ENCODE measurements around the gene OGFOD2.

DNA sequence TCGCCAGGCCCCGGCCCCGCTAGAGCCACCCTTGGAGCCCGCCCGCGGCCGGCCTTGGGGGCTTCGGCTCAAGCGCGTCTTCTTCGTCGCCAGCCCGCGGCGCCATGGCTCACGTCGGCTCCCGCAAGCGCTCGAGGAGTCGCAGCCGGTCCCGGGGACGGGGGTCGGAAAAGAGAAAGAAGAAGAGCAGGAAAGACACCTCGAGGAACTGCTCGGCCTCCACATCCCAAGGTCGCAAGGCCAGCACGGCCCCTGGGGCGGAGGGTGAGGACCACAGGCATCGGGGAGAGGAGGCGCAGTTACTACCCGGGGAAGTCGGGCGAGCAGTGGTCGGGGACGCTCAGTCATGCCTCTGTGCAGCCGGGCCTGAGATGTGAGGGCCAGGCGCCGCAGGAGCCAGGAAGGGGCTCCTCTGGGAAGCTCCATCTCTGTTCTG is 6.0 kb downstream of the OGFOD2 start:
- TF ChIP-seq POLR2A (IDR thresholded peaks at IDR 0.05; ENCODE audit: low read length) (no peak), GATA1 (IDR thresholded peaks at IDR 0.05; ENCODE audit: low read depth, low read length) (no peak)

Measured in erythroblast (primary cell).